SK-N-MC (cell line): ENCODE results near the gene RASSF4.

Experiments used
- FOXP2 ChIP-seq: optimal IDR thresholded peaks from 2 replicates; pipeline ENCODE3; 2011; ENCODE audit warnings: mild to moderate bottlenecking, moderate library complexity; ENCODE audit not compliant: insufficient read depth; ENCODE audit errors: extremely low read length, control extremely low read depth
- POLR2AphosphoS5 ChIP-seq: IDR thresholded peaks from 2 replicates; pipeline ENCODE4 v1.6.1; 2012; ENCODE audit warnings: mild to moderate bottlenecking, low read depth, low read length, borderline replicate concordance

DNA sequence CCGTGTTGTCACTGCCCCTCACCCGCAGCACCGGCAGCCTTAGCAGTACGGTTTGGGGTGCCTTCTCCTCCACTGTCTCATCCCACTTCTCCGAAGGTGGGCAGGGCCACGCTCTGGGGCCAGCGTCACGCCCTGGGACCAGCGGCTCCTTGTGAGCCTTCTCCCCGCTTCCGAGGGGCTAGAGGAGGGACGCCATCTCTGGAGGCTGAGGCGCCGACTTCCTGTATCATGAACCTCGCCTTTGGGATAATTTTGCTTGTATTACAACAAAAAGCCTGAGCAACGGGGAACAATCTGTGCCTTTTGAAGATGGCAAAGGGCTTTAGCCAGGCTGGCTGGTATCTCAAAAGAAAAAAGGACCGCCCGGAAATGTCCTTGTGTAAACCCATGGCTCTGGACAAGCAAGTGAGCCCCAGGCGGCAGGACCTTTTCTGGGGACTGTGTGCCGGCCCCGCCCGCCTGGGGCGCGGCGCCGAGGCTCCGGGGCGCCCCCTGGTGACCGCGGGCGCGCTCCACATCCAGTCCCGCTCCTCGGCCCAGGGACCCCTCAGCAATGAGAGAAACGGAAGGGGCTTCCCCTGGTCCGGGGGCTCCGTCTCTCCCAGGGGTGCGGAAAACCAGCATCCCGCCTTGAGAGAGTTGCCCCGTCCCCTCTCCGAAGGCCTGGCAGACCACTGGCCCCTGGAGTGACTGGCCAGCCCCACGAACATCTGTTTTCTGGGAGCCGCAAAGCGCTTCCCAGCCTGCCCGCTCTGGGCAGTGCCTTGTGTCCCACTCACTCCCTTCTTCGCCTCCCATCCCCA lies 15.2 kb downstream of the RASSF4 start:
- TF ChIP-seq POLR2AphosphoS5, result no peak
- no peak for TF ChIP-seq FOXP2
